ENCODE data around the gene FAM234B.

GRCh38 chr12:13042666-13043230 lies 1.4 kb upstream of the FAM234B start:
- TF ChIP-seq, protein P1, sequence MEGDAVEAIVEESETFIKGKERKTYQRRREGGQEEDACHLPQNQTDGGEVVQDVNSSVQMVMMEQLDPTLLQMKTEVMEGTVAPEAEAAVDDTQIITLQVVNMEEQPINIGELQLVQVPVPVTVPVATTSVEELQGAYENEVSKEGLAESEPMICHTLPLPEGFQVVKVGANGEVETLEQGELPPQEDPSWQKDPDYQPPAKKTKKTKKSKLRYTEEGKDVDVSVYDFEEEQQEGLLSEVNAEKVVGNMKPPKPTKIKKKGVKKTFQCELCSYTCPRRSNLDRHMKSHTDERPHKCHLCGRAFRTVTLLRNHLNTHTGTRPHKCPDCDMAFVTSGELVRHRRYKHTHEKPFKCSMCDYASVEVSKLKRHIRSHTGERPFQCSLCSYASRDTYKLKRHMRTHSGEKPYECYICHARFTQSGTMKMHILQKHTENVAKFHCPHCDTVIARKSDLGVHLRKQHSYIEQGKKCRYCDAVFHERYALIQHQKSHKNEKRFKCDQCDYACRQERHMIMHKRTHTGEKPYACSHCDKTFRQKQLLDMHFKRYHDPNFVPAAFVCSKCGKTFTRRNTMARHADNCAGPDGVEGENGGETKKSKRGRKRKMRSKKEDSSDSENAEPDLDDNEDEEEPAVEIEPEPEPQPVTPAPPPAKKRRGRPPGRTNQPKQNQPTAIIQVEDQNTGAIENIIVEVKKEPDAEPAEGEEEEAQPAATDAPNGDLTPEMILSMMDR (IDR thresholded peaks at IDR 0.05; ENCODE audit: low read depth, low read length), result no peak
- TF ChIP-seq POLR2A (IDR thresholded peaks at IDR 0.05; ENCODE audit: extremely low read depth, insufficient read length), result no peak
- TF ChIP-seq MAX (IDR thresholded peaks at IDR 0.05; ENCODE audit: low read depth, low read length), result no peak

Data from NB4 (cell line).